Measurements from ENCODE around the gene EARS2.

EARS2 gene

GRCh38 chr16:23561586-23561985 is 4.4 kb upstream of the EARS2 start:
- Histone ChIP-seq H2AFZ (no peak overlapping the region), H3K27me3 (ENCODE audit: control insufficient read depth, insufficient read depth, low read length) (no peaks in the 10 kb centered on the region), H3K4me2 (ENCODE audit: low read length) (no peak overlapping the region), H3K4me1 (peaks cover 3% of the 10 kb centered on the region), H3K79me2 (peaks cover 22% of the 10 kb centered on the region), H3K36me3 (ENCODE audit: control insufficient read depth, insufficient read depth, low read length) (no peaks in the 10 kb centered on the region), H3K9me3 (ENCODE audit: control insufficient read depth, low read length) (no peaks in the 10 kb centered on the region), H3K4me3 (ENCODE audit: low read depth, low read length) (no peak overlapping the region), H3K27ac (no peak overlapping the region), H3K9ac (no peak overlapping the region)
- no peak for TF ChIP-seq CTCF (IDR thresholded peaks at IDR 0.05)

GRCh38 chr16:23557779-23558702 is 891 bp upstream of the EARS2 start:
- Histone ChIP-seq H3K27me3 (ENCODE audit: control insufficient read depth, insufficient read depth, low read length) (no peaks in the 10 kb centered on the region), H3K4me1 (peaks cover 5% of the 10 kb centered on the region), H3K36me3 (ENCODE audit: control insufficient read depth, insufficient read depth, low read length) (no peaks in the 10 kb centered on the region), H3K4me2 (ENCODE audit: low read length) (peak overlapping the region; percentile 59), H2AFZ (peak overlapping the region; percentile 96), H3K9ac (peak overlapping the region; percentile 42), H3K27ac (peak overlapping the region; percentile 77), H3K4me3 (ENCODE audit: low read depth, low read length) (peak overlapping the region; percentile 85), H3K79me2 (peaks cover 24% of the 10 kb centered on the region), H3K9me3 (ENCODE audit: control insufficient read depth, low read length) (no peaks in the 10 kb centered on the region)
- no peak for TF ChIP-seq CTCF (IDR thresholded peaks at IDR 0.05)

GRCh38 chr16:23554536-23554935 is 2.6 kb downstream of the EARS2 start:
- Histone ChIP-seq H3K9ac (no peak overlapping the region), H3K4me1 (peaks cover 5% of the 10 kb centered on the region), H3K4me2 (ENCODE audit: low read length) (no peak overlapping the region), H3K9me3 (ENCODE audit: control insufficient read depth, low read length) (no peaks in the 10 kb centered on the region), H3K36me3 (ENCODE audit: control insufficient read depth, insufficient read depth, low read length) (no peaks in the 10 kb centered on the region), H2AFZ (no peak overlapping the region), H3K4me3 (ENCODE audit: low read depth, low read length) (no peak overlapping the region), H3K27me3 (ENCODE audit: control insufficient read depth, insufficient read depth, low read length) (no peaks in the 10 kb centered on the region), H3K27ac (no peak overlapping the region), H3K79me2 (peaks cover 18% of the 10 kb centered on the region)
- no peak for TF ChIP-seq CTCF (IDR thresholded peaks at IDR 0.05)

- Histone ChIP-seq H3K4me1 (peaks cover 5% of the 10 kb centered on the region), H3K36me3 (ENCODE audit: control insufficient read depth, insufficient read depth, low read length) (no peaks in the 10 kb centered on the region), H3K9ac (no peak overlapping the region), H3K4me3 (ENCODE audit: low read depth, low read length) (no peak overlapping the region), H3K79me2 (peaks cover 12% of the 10 kb centered on the region), H2AFZ (no peak overlapping the region), H3K9me3 (ENCODE audit: control insufficient read depth, low read length) (no peaks in the 10 kb centered on the region), H3K27ac (no peak overlapping the region), H3K27me3 (ENCODE audit: control insufficient read depth, insufficient read depth, low read length) (no peaks in the 10 kb centered on the region), H3K4me2 (ENCODE audit: low read length) (no peak overlapping the region)
- TF ChIP-seq CTCF (IDR thresholded peaks at IDR 0.05): no peak
Measured at GRCh38 chr16:23552161-23552560, 5.0 kb downstream of the EARS2 start.

- no peaks in the 10 kb centered on the region for H3K36me3 ChIP-seq (ENCODE audit: control insufficient read depth, insufficient read depth, low read length)
- no peaks in the 10 kb centered on the region for H3K4me1 ChIP-seq
- H3K9ac ChIP-seq: no peak overlapping the region
- H3K27me3 ChIP-seq (ENCODE audit: control insufficient read depth, insufficient read depth, low read length): no peaks in the 10 kb centered on the region
- TF ChIP-seq CTCF (IDR thresholded peaks at IDR 0.05): no peak
- H3K4me3 ChIP-seq (ENCODE audit: low read depth, low read length): no peak overlapping the region
- H2AFZ ChIP-seq: no peak overlapping the region
- no peaks in the 10 kb centered on the region for H3K9me3 ChIP-seq (ENCODE audit: control insufficient read depth, low read length)
- H3K4me2 ChIP-seq (ENCODE audit: low read length): no peak overlapping the region
- no peak overlapping the region for H3K27ac ChIP-seq
- H3K79me2 ChIP-seq: peaks cover 10% of the 10 kb centered on the region
Measured at GRCh38 chr16:23549938-23550337, 7.2 kb downstream of the EARS2 start.
